HepG2 (cell line): ENCODE results near the gene MFRP. TPM values are rescaled to one million over a fixed set of nuclear protein-coding genes. Genes with fewer than 3 reads are reported as not detected.

ENCODE experiments used
- ATAC-seq: fragments of 200-7000 bp; cut with Tn5 transposase; 3 replicates; pipeline ENCODE4 v1.9.1; 2020; ENCODE audit warnings: mild to moderate bottlenecking, moderate library complexity
- BruUV-seq: library from RNA; stranded (reverse); fragments of 400-500 nt; replicated peaks from 2 replicates; lab custom pipeline; 2021; lab: Mats Ljungman, UMichigan
- CTCF ChIA-PET: fragments of 300-600 bp; formaldehyde crosslinking; extraction: SDS; loops from one replicate; lab custom pipeline; 2021; ENCODE audit warnings: low total read pairs, inconsistent platforms, low intra/inter-chr PET ratio; lab: Yijun Ruan, JAX
- POLR2A ChIA-PET: fragments of 350-600 bp; sonication (Branson Sonifier 250); formaldehyde crosslinking; loops from one replicate; lab custom pipeline; 2020; ENCODE audit warnings: antibody characterized with exemption, inconsistent platforms; lab: Yijun Ruan, JAX
- DNase-seq: peaks from one replicate; pipeline ENCODE4 v3.0.0-alpha.2; 2015; ENCODE audit warnings: low spot score
- FAIRE-seq: peaks from 3 replicates; lab custom pipeline; 2011; peaks lifted over from hg19 to GRCh38; lab: Jason Lieb, UNC
- H2AFZ ChIP-seq: one replicate; pipeline ENCODE4 v1.6.1; 2011; ENCODE audit warnings: low read length, inconsistent platforms
- H3K27ac ChIP-seq: fragments of 300-600 bp; 3 replicates; pipeline ENCODE4 v1.8.0; 2011; ENCODE audit warnings: mixed run types, mild to moderate bottlenecking, mixed read lengths, low read length, inconsistent platforms; ENCODE audit not compliant: insufficient read depth; ENCODE audit errors: extremely low read length
- H3K27me3 ChIP-seq, 2 experiments: fragments of 200-600 bp in 1 of 2; 2 replicates in 1 of 2; 3 replicates in 1 of 2; pipeline versions ENCODE4 v1.6.0 to v1.8.0; 2011; ENCODE audit warnings: low read length in 2 of 2, mild to moderate bottlenecking in 2 of 2, moderate library complexity in 2 of 2, inconsistent platforms in 1 of 2; ENCODE audit not compliant: insufficient read depth in 2 of 2, control insufficient read depth in 1 of 2
- H3K36me3 ChIP-seq, 2 experiments: fragments of 200-600 bp in 1 of 2; replicated peaks in 1 of 2; 2 replicates in 1 of 2; 3 replicates in 1 of 2; pipeline versions ENCODE4 v1.5.1 to v1.8.0; 2011; ENCODE audit warnings: low read length in 2 of 2, inconsistent platforms in 1 of 2; ENCODE audit not compliant: insufficient read depth in 2 of 2, control insufficient read depth in 1 of 2
- H3K4me1 ChIP-seq: 2 replicates; pipeline ENCODE4 v1.5.1; 2012; ENCODE audit warnings: low read length, inconsistent platforms; ENCODE audit not compliant: insufficient read depth
- H3K4me2 ChIP-seq: 2 replicates; pipeline ENCODE4 v1.6.0; 2011; ENCODE audit warnings: low read depth, low read length, inconsistent platforms
- H3K4me3 ChIP-seq, 3 experiments: fragments of 200-600 bp in 1 of 3; sonication (generic), shearing (Covaris generic) in 1 of 3; replicated peaks in 1 of 3; 2 replicates each; pipeline ENCODE4 v1.5.1; 2011 to 2016; ENCODE audit warnings: low read length in 3 of 3, inconsistent platforms in 2 of 3, low read depth in 2 of 3, mild to moderate bottlenecking in 2 of 3, control low read depth in 1 of 3, mixed read lengths in 1 of 3; ENCODE audit not compliant: insufficient read depth in 1 of 3
- H3K79me2 ChIP-seq: one replicate; pipeline ENCODE4 v1.6.1; 2011; ENCODE audit warnings: low read length, inconsistent platforms; ENCODE audit not compliant: insufficient read depth
- H3K9ac ChIP-seq: 2 replicates; pipeline ENCODE4 v1.6.0; 2011; ENCODE audit warnings: mild to moderate bottlenecking, low read depth, low read length, inconsistent platforms; ENCODE audit not compliant: insufficient read depth
- H3K9me3 ChIP-seq: 2 replicates; pipeline ENCODE4 v1.5.1; 2012; ENCODE audit warnings: mild to moderate bottlenecking, low read length
- H4K20me1 ChIP-seq: 2 replicates; pipeline ENCODE4 v1.6.0; 2011; ENCODE audit warnings: inconsistent platforms, mild to moderate bottlenecking, low read length, moderate library complexity; ENCODE audit not compliant: insufficient read depth
- ATRX ChIP-seq: sonication (generic); formaldehyde crosslinking; IDR thresholded peaks from 2 replicates; pipeline ENCODE4 v1.4.0; 2020; ENCODE audit warnings: missing genetic modification reagents, borderline replicate concordance
- JDP2 ChIP-seq: sonication (generic); formaldehyde crosslinking; IDR thresholded peaks from 2 replicates; pipeline ENCODE4 v1.8.1; 2022; ENCODE audit warnings: missing genetic modification reagents, borderline replicate concordance
- NFIC ChIP-seq: IDR thresholded peaks from 2 replicates; pipeline ENCODE4 v1.6.1; 2012; ENCODE audit warnings: mild to moderate bottlenecking, low read length, inconsistent platforms
- NR2F6 ChIP-seq, 2 experiments: IDR thresholded peaks; 2 replicates each; pipeline ENCODE4 v1.6.1; 2016; ENCODE audit warnings: antibody characterized with exemption in 1 of 2, mild to moderate bottlenecking in 1 of 2
- PRDM10 ChIP-seq: sonication (generic); formaldehyde crosslinking; IDR thresholded peaks from 2 replicates; pipeline ENCODE4 v1.4.0; 2020; ENCODE audit warnings: low read depth, missing genetic modification reagents
- ZBTB2 ChIP-seq: sonication (generic); formaldehyde crosslinking; IDR thresholded peaks from 2 replicates; pipeline ENCODE4 v1.8.0; 2022; ENCODE audit warnings: low read depth, missing genetic modification reagents
- ZNF350 ChIP-seq: sonication (generic); formaldehyde crosslinking; IDR thresholded peaks from 2 replicates; pipeline ENCODE4 v1.4.0; 2020; ENCODE audit warnings: mild to moderate bottlenecking, low read depth, missing genetic modification reagents, borderline replicate concordance
- ZNF407 ChIP-seq: sonication (generic); formaldehyde crosslinking; IDR thresholded peaks from one replicate; pipeline ENCODE4 v1.5.1; 2020; ENCODE audit warnings: mild to moderate bottlenecking, missing genetic modification reagents; ENCODE audit errors: not compliant biosample characterization
- ZNF652 ChIP-seq: IDR thresholded peaks from 2 replicates; pipeline ENCODE4 v1.6.1; 2016; ENCODE audit warnings: low read depth, borderline replicate concordance
- ZNF780A ChIP-seq: sonication (generic); formaldehyde crosslinking; IDR thresholded peaks from 2 replicates; pipeline ENCODE4 v1.8.0; 2022; ENCODE audit warnings: mild to moderate bottlenecking, missing genetic modification reagents, moderate library complexity
- WGBS: methylation state at CpG from one replicate; pipeline ENCODE4 v1.1.6; 2017; ENCODE audit warnings: low lambda C conversion rate; 5-methylcytosine and 5-hydroxymethylcytosine counted together
- in situ Hi-C: cut with HindIII; loops from 2 replicates; pipeline ENCODE4 v1.10.0; 2017; ENCODE audit warnings: low pct_unique_long_range_greater_than_20kb; ENCODE audit not compliant: extremely low pct_ligation_motif_present
- intact Hi-C: fragments of 100-400 bp; cut with micrococcal nuclease; formaldehyde crosslinking; loops from one replicate; pipeline ENCODE4 v1.10.0; 2022; ENCODE audit not compliant: unreplicated experiment
- polyA plus RNA-seq, 8 experiments: library from polyadenylated mRNA; depleted of rRNA in 3 of 8; stranded (reverse) in 7 of 8; unstranded in 1 of 8; fragments of >200 nt; fragmentation: Illumina TruSeq in 4 of 8; extraction: Trizol in 4 of 8; gene quantifications; 2 replicates each; pipeline versions ENCODE4 v1.2.1 to v1.2.3, GENCODE V29; 2011 to 2016; ENCODE audit warnings: low read depth in 4 of 8, missing spikeins in 1 of 8, mixed read lengths in 1 of 8; ENCODE audit not compliant: insufficient read depth in 1 of 8
- total RNA-seq, 5 experiments: library from RNA; depleted of rRNA; stranded (reverse); fragments of >200 nt; fragmentation: Illumina TruSeq; extraction: Trizol; gene quantifications; 2 replicates each; pipeline ENCODE4 v1.2.3, GENCODE V29; 2016; ENCODE audit warnings: low read depth in 1 of 5

The MFRP gene
- total and polyA plus RNA-seq, 2 of the 13 experiments (the other 11 are each of a cell fraction or from before 2014, with no cell fraction given): not detected

- BruUV-seq: no TSS peak
- POLR2A ChIA-PET: no interaction called here
- in situ Hi-C loops: no loop called here
Observed at GRCh38 chr11:119299416-119299815, 47.1 kb downstream of the MFRP start.

More at GRCh38 chr11:119299416-119299815, 47.1 kb downstream of the MFRP start:
- ATAC-seq (no peak), DNase-seq (no peak), FAIRE-seq (no peak)
- CTCF ChIA-PET: no interaction called here
- H2AFZ ChIP-seq: no peak overlapping the region
- H3K4me2 ChIP-seq: no peak overlapping the region
- no peaks in the 10 kb centered on the region for H3K27me3 ChIP-seq
- H3K79me2 ChIP-seq: no peaks in the 10 kb centered on the region
- H3K9ac ChIP-seq: no peak overlapping the region
- H4K20me1 ChIP-seq: no peaks in the 10 kb centered on the region
- no peak overlapping the region for H3K27ac ChIP-seq
- no peak for TF ChIP-seq ZNF780A (CRISPR knock-in tag)
- TF ChIP-seq NR2F6 (IDR thresholded peaks at IDR 0.05): no peak
- no peak for TF ChIP-seq NR2F6 (CRISPR knock-in tag; IDR thresholded peaks at IDR 0.05)
- TF ChIP-seq ZNF652 (CRISPR knock-in tag): no peak
- no peak for TF ChIP-seq ZBTB2 (CRISPR knock-in tag)
- TF ChIP-seq ZNF407 (CRISPR knock-in tag): no peak
- TF ChIP-seq ATRX: no peak
- no peak for TF ChIP-seq NFIC
- no peak for TF ChIP-seq PRDM10 (CRISPR knock-in tag)
- TF ChIP-seq ZNF350 (CRISPR knock-in tag): no peak
- no peak for TF ChIP-seq JDP2 (CRISPR knock-in tag)
- intact Hi-C loops: no loop called here
- H3K9me3 ChIP-seq: no peaks in the 10 kb centered on the region
- H3K4me3 ChIP-seq: no peak overlapping the region
- H3K4me1 ChIP-seq: no peaks in the 10 kb centered on the region
- peaks cover 18 to 45% of the 10 kb centered on the region in 2 experiments for H3K36me3 ChIP-seq
- 98% methylated on average over 9 of the region's 9 CpGs for WGBS
